Measurements from ENCODE around the gene BAHCC1. TPM values are rescaled to one million over a fixed set of nuclear protein-coding genes. Genes with fewer than 3 reads are reported as not detected.

Gene BAHCC1
- total and polyA plus RNA-seq, 4 donors = 3.9 to 49.3 (median 19.8) TPM

DNA sequence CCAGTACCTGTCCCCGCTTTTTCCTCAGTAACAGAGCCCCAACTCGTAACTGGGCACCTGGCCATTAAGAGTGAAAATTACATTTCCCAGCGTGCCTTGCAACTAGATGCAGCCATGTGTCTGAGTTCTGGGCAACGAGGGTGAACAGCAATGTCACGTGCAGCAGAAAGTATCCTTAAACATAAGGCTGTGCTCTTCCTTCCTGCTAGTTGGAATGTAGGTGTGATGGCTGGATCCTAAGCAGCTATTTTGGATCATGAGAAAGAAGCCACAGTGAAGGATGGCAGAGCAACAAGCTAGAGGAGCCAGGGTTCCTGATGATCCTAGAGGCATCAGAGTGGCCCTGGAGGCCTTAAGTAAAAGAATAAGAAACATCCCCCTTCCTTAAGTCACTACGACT is 81.4 kb downstream of the BAHCC1 start:
- no peaks in the 10 kb centered on the region for H3K36me3 ChIP-seq (ENCODE audit: control insufficient read depth in 1 of 2, insufficient read depth in 2 of 2, low read length in 1 of 2)
- no peaks in the 10 kb centered on the region for H3K4me1 ChIP-seq (ENCODE audit: control insufficient read depth in 1 of 2, insufficient read depth in 2 of 2, low read length in 2 of 2)
- 92 to 93% methylated on average over 6 of the region's 6 CpGs for WGBS, 2 donors

DNA sequence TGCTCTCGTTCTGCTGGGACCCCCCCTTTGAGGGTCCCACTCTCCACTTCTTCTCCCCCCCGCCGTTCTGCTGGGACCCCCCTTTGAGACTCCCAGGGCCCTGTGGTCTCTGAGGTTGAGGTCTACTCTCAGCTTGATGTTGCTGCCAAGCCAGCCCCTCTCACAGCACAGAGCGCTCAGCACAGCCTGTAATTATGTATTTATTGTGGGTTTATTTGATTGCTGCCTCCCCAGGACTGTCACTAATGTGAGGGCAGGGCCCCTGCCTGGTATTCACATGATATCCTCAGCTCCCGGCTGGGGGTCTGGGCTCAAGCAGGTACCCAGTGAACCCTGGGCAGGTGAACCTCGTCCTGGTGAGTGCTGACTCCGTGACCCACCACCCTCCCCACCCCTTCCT is 81.9 kb downstream of the BAHCC1 start:
- WGBS, 2 donors = 86 to 95% methylated on average over 7 of the region's 7 CpGs
- H3K36me3 ChIP-seq (ENCODE audit: control insufficient read depth in 1 of 2, insufficient read depth in 2 of 2, low read length in 1 of 2) = no peaks in the 10 kb centered on the region
- no peaks in the 10 kb centered on the region for H3K9me3 ChIP-seq (ENCODE audit: control insufficient read depth, low read length)
- H3K27ac ChIP-seq (ENCODE audit: low read depth in 1 of 2, low read length in 2 of 2) = no peak overlapping the region
- no peak overlapping the region for H3K4me3 ChIP-seq (ENCODE audit: low read length in 2 of 2)
- no peaks in the 10 kb centered on the region for H3K4me1 ChIP-seq (ENCODE audit: control insufficient read depth in 1 of 2, insufficient read depth in 2 of 2, low read length in 2 of 2)
- DNase-seq = no peak
- intact Hi-C loops (cut with DNase I) = no loop called here
- no peaks in the 10 kb centered on the region for H3K27me3 ChIP-seq (ENCODE audit: control insufficient read depth in 1 of 2, insufficient read depth in 2 of 2, low read length in 1 of 2)
- no peak for ATAC-seq (ENCODE audit: low FRiP score)

More for the DNA sequence above, 81.4 kb downstream of the BAHCC1 start:
- Histone ChIP-seq H3K9me3 (ENCODE audit: control insufficient read depth, low read length) (no peaks in the 10 kb centered on the region), H3K4me3 (ENCODE audit: low read length in 2 of 2) (no peak overlapping the region), H3K27me3 (ENCODE audit: control insufficient read depth in 1 of 2, insufficient read depth in 2 of 2, low read length in 1 of 2) (no peaks in the 10 kb centered on the region), H3K27ac (ENCODE audit: low read depth in 1 of 2, low read length in 2 of 2) (no peak overlapping the region)
- intact Hi-C loops (cut with DNase I) = no loop called here
- ATAC-seq (ENCODE audit: low FRiP score) (no peak), DNase-seq (no peak)

DNA sequence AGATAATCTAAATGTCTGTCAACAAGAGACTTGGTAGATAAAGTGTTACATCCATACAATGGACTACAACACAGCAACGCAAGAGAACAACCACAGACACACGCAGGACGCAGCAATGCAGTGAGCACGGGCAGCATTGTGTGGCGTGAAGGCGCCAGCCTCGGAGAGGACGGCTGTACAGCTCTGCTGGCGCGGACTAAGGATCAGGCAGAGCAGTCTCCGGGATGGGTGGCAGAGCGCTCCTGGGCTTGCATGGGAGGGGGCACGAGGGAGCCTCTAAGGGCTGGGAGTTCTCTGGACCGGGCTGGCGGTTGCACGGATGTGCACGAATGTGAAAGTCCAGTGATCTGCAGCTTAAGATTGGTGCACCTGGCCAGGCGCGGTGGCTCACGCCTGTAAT is 82.9 kb downstream of the BAHCC1 start:
- H3K9me3 ChIP-seq (ENCODE audit: control insufficient read depth, low read length) = no peaks in the 10 kb centered on the region
- ATAC-seq (ENCODE audit: low FRiP score) = no peak
- no peak overlapping the region for H3K27ac ChIP-seq (ENCODE audit: low read depth in 1 of 2, low read length in 2 of 2)
- DNase-seq = no peak
- H3K27me3 ChIP-seq (ENCODE audit: control insufficient read depth in 1 of 2, insufficient read depth in 2 of 2, low read length in 1 of 2) = no peaks in the 10 kb centered on the region
- no peaks in the 10 kb centered on the region for H3K4me1 ChIP-seq (ENCODE audit: control insufficient read depth in 1 of 2, insufficient read depth in 2 of 2, low read length in 2 of 2)
- H3K4me3 ChIP-seq (ENCODE audit: low read length in 2 of 2) = no peak overlapping the region
- 94 to 95% methylated on average over 20 of the region's 20 CpGs for WGBS, 2 donors
- no peaks in the 10 kb centered on the region for H3K36me3 ChIP-seq (ENCODE audit: control insufficient read depth in 1 of 2, insufficient read depth in 2 of 2, low read length in 1 of 2)
- intact Hi-C loops (cut with DNase I) = no loop called here

DNA sequence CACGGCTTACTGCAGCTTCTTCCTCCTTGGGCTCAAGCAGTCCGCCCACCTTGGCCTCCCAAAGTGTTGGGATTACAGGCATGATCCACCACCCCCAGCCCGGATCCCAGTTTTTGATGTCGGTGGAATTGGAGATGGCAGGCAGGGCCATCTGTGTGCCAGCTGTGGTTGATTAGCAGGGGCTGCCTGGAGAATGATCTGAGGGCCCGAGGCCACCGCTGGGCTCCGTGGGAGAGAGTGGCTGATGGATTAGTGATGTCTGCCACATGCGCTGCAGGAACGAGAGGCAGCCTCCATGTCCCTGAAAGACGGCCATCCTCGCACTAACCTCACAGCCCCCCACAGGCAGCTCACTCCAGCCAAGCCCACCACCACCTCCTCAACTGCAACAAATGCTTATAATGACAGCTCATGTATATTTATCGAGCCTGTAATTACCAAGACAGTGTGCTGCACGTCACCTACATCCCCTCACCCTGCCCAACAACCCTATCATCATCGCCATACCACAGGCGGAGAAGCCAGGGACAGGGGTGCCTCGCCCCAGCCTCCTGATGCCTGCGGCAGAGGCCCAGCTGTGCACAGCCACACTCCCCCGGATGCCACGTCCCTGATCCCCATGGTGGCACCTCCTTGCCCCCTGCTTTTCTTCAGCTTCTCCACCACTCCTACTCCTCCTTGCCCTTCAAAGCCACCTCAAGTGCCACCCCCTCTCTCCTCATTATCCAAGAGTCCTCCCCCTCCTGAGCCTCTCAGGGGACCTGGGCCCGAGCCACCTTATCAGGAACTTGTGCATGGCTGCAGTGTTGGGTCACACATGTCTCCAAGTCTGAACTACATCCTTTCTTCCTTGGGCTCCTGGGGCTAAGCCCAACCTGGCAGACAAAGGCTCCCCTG is 84.2 kb downstream of the BAHCC1 start:
- no peaks in the 10 kb centered on the region for H3K4me1 ChIP-seq (ENCODE audit: control insufficient read depth in 1 of 2, insufficient read depth in 2 of 2, low read length in 2 of 2)
- no peak for DNase-seq
- H3K4me3 ChIP-seq (ENCODE audit: low read length in 2 of 2) = no peak overlapping the region
- 86 to 89% methylated on average over 20 of the region's 20 CpGs for WGBS, 2 donors
- no peak overlapping the region for H3K27ac ChIP-seq (ENCODE audit: low read depth in 1 of 2, low read length in 2 of 2)
- H3K27me3 ChIP-seq (ENCODE audit: control insufficient read depth in 1 of 2, insufficient read depth in 2 of 2, low read length in 1 of 2) = no peaks in the 10 kb centered on the region
- H3K9me3 ChIP-seq (ENCODE audit: control insufficient read depth, low read length) = no peaks in the 10 kb centered on the region
- no peak for ATAC-seq (ENCODE audit: low FRiP score)
- intact Hi-C loops (cut with DNase I) = loop anchor here (2.0 to 5.0 kb wide), 4 partner anchors 51 to 227 kb away; partner anchors contain the start of gene BAHCC1 (in 1 of the 2)
- no peaks in the 10 kb centered on the region for H3K36me3 ChIP-seq (ENCODE audit: control insufficient read depth in 1 of 2, insufficient read depth in 2 of 2, low read length in 1 of 2)

DNA sequence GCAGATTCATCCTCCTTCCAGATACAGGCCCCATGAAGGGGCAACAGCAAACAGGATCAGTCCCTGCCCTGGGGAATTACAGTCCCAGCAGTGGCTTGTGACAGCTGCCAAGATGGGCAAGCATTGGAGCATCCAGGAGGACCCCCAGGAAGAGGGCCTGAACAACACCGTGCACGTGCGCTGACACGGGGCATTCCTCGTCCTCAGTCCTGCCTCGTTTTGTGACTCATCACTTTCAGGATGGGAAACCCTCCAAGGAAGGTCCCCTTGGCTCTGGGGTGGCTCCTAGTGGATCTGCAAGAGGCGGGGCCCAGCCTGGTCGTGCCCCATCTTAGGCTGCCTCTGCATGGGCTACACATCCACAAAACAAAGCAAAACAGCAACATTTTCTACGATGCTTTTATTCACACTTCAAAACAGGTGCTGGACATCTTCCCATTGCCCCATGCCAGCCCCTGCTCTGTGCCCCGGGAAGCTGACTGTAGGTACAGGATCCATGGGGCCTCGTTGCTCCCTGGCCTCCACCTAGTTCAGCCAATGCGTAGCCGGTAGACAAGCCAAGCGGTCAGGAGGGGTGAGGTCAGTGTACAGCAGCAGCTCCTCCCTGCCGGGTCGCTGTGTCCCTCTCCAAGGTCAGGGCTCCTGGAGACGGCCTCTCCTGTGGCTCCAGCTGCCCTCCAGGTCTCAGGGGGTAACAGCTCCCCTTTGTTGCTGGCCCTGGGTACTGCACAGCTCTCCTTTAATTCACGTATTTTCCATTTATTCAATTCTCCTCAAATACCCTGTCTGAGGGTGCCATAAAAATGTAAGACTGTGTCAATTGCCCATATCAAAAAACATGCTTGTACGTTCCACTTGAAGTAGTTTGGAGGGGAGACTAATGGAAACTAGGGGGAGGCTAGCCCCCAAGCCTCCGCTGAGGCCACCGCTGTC is 85.1 kb downstream of the BAHCC1 start:
- Histone ChIP-seq H3K4me3 (ENCODE audit: low read length in 2 of 2) (no peak overlapping the region), H3K27me3 (ENCODE audit: control insufficient read depth in 1 of 2, insufficient read depth in 2 of 2, low read length in 1 of 2) (no peaks in the 10 kb centered on the region), H3K4me1 (ENCODE audit: control insufficient read depth in 1 of 2, insufficient read depth in 2 of 2, low read length in 2 of 2) (no peaks in the 10 kb centered on the region), H3K36me3 (ENCODE audit: control insufficient read depth in 1 of 2, insufficient read depth in 2 of 2, low read length in 1 of 2) (no peaks in the 10 kb centered on the region), H3K27ac (ENCODE audit: low read depth in 1 of 2, low read length in 2 of 2) (no peak overlapping the region), H3K9me3 (ENCODE audit: control insufficient read depth, low read length) (no peaks in the 10 kb centered on the region)
- intact Hi-C loops (cut with DNase I) = loop anchor here (2.0 to 5.0 kb wide), 4 partner anchors 52 to 228 kb away; partner anchors contain the start of gene BAHCC1 (in 1 of the 2)
- peak in 1 of 2 donors; percentile 70 for DNase-seq
- 51 to 52% methylated on average over 21 of the region's 21 CpGs for WGBS, 2 donors
- no peak for ATAC-seq (ENCODE audit: low FRiP score)

DNA sequence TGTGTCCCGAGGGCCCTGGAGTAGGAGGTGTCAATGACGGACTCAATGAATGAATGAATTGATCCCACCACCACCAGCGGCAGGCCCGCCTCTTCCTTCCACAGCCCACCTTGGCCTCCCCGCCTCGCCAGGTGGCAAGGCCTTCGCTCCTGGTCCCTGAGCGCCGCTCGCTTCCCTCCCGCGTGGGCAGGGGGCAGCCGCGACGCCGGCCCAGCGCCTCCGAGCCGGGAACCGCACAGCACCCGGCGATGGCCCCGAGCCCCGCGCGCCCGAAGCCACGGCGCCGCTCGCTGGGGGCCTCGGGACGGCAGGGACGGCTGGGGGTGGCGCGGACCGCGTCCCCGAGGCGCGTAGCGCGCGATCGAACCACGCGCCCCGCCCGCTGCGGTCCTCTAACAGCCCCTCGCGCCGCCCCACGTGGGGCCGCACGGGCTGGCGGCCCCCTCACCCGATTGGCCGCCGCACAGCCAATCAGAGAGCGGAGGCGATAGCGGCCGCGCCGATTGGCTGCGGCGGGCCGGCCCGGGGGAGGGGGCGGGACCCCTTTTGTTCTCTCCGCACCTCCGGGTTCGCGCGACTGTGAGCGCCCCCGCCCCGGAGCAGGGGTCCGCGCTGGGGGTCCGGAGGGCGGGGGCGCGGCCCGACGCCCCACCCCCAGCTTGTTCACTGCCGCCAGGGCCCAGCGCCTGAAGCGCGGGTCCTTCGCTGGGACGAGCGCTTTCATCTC is 86.0 kb downstream of the BAHCC1 start:
- Histone ChIP-seq H3K36me3 (ENCODE audit: control insufficient read depth in 1 of 2, insufficient read depth in 2 of 2, low read length in 1 of 2) (no peaks in the 10 kb centered on the region), H3K4me1 (ENCODE audit: control insufficient read depth in 1 of 2, insufficient read depth in 2 of 2, low read length in 2 of 2) (no peaks in the 10 kb centered on the region), H3K27me3 (ENCODE audit: control insufficient read depth in 1 of 2, insufficient read depth in 2 of 2, low read length in 1 of 2) (no peaks in the 10 kb centered on the region), H3K4me3 (ENCODE audit: low read length in 2 of 2) (peak overlapping the region; percentile 4 to 22), H3K9me3 (ENCODE audit: control insufficient read depth, low read length) (no peaks in the 10 kb centered on the region), H3K27ac (ENCODE audit: low read depth in 1 of 2, low read length in 2 of 2) (no peak overlapping the region)
- WGBS, 2 donors = 5 to 6% methylated on average over 65 to 94 of the region's 94 CpGs
- ATAC-seq (ENCODE audit: low FRiP score) = peak; percentile 77
- DNase-seq = peak; percentile 82 to 89
- intact Hi-C loops (cut with DNase I) = loop anchor here (2.0 to 5.0 kb wide), 4 partner anchors 52 to 229 kb away; partner anchors contain the start of gene BAHCC1 (in 1 of the 2)

DNA sequence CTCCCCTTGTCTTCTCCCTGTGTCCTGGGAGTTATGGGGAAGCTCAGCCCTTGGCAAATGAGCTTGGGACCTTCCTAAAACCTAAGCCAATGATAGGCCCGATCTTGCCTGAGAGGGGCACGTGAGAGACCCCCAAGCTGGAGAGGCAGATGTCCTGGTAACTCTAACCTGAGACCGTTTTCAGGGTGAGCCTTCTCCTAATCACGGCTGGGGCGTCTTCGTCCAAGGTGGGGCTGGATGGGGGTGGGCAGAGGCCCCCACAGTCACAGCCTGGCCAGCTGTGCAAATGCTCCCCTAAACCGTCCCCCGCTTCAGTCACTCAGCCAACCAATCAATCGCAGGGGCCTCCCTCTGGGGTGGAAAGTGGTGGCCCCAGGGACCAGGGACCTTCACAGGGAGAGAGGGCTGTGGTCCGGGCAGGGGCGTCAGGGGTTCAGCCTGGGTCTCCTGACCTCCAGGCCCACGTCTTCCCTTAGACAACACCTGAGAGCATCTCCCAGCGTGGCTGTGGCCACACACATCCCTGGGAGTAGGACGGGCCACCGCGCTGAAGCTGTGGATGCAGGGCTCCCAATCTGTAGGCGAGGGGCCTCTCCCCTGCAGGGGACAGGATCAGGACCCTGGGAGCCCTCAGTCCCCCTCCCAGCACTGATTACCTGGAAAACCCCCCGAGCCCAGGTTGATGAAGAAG is 86.7 kb downstream of the BAHCC1 start:
- ATAC-seq (ENCODE audit: low FRiP score) = no peak
- H3K36me3 ChIP-seq (ENCODE audit: control insufficient read depth in 1 of 2, insufficient read depth in 2 of 2, low read length in 1 of 2) = no peaks in the 10 kb centered on the region
- H3K27me3 ChIP-seq (ENCODE audit: control insufficient read depth in 1 of 2, insufficient read depth in 2 of 2, low read length in 1 of 2) = no peaks in the 10 kb centered on the region
- H3K4me1 ChIP-seq (ENCODE audit: control insufficient read depth in 1 of 2, insufficient read depth in 2 of 2, low read length in 2 of 2) = no peaks in the 10 kb centered on the region
- intact Hi-C loops (cut with DNase I) = loop anchor here (2.0 to 5.0 kb wide), 4 partner anchors 53 to 230 kb away; partner anchors contain the start of gene BAHCC1 (in 1 of the 2)
- WGBS, 2 donors = 79% methylated on average over 18 of the region's 18 CpGs
- DNase-seq = no peak
- no peaks in the 10 kb centered on the region for H3K9me3 ChIP-seq (ENCODE audit: control insufficient read depth, low read length)
- H3K27ac ChIP-seq (ENCODE audit: low read depth in 1 of 2, low read length in 2 of 2) = no peak overlapping the region
- peak overlapping the region in 1 of 2 donors; percentile 22 for H3K4me3 ChIP-seq (ENCODE audit: low read length in 2 of 2)
